Left ventricle myocardium inferior (tissue), 1 donor: ENCODE results near the gene IFNL3. TPM values are rescaled to one million over a fixed set of nuclear protein-coding genes. Genes with fewer than 3 reads are reported as not detected.

Experiments used
- DNase-seq: peaks from one replicate; pipeline ENCODE4 v3.0.0-alpha.2; 2020
- H3K27ac ChIP-seq: fragments of 200-600 bp; replicated peaks from 2 replicates; pipeline ENCODE4 v1.8.0; 2021
- H3K27me3 ChIP-seq: fragments of 200-600 bp; 2 replicates; pipeline ENCODE4 v1.8.0; 2021; ENCODE audit warnings: low read depth
- H3K36me3 ChIP-seq: fragments of 200-600 bp; 2 replicates; pipeline ENCODE4 v1.8.0; 2021
- H3K4me1 ChIP-seq: fragments of 200-600 bp; 2 replicates; pipeline ENCODE4 v1.8.0; 2021
- H3K4me3 ChIP-seq: fragments of 200-600 bp; 2 replicates; pipeline ENCODE4 v1.8.0; 2021; ENCODE audit warnings: mild to moderate bottlenecking, moderate library complexity
- H3K9me3 ChIP-seq: fragments of 200-600 bp; replicated peaks from 2 replicates; pipeline ENCODE4 v1.8.0; 2021
- intact Hi-C: fragments of 100-400 bp; cut with micrococcal nuclease; formaldehyde crosslinking; loops from one replicate; pipeline ENCODE4 v1.11.0; 2022
- total RNA-seq: library from RNA; stranded (reverse); fragmentation: NEBNext Ultra II Directional; extraction: Animal tissue kit (Norgen Biotek cat#: 25700); gene quantifications from one replicate; pipeline ENCODE4 v1.2.1, GENCODE V29; 2021
- TF ChIP-seq, protein P1 (sequence below): fragments of 200-600 bp; IDR thresholded peaks from 2 replicates; pipeline ENCODE4 v1.8.0; 2021; ENCODE audit warnings: antibody characterized with exemption, mild to moderate bottlenecking, borderline replicate concordance
- donor health status: DM: no; HTN: yes; CAD: no; lungs with severe emphysema.

The IFNL3 gene
- total RNA-seq, 1 donor from 2014 or later = not detected

GRCh38 chr19:39195755-39196154, 49.1 kb downstream of the IFNL3 start:
- intact Hi-C loops = no loop called here
- Histone ChIP-seq H3K4me3 (no peak overlapping the region), H3K36me3 (no peaks in the 10 kb centered on the region), H3K27me3 (peaks cover 97% of the 10 kb centered on the region), H3K4me1 (peaks cover 5% of the 10 kb centered on the region), H3K27ac (no peak overlapping the region), H3K9me3 (no peaks in the 10 kb centered on the region)
- no peak for DNase-seq
- TF ChIP-seq, protein P1, sequence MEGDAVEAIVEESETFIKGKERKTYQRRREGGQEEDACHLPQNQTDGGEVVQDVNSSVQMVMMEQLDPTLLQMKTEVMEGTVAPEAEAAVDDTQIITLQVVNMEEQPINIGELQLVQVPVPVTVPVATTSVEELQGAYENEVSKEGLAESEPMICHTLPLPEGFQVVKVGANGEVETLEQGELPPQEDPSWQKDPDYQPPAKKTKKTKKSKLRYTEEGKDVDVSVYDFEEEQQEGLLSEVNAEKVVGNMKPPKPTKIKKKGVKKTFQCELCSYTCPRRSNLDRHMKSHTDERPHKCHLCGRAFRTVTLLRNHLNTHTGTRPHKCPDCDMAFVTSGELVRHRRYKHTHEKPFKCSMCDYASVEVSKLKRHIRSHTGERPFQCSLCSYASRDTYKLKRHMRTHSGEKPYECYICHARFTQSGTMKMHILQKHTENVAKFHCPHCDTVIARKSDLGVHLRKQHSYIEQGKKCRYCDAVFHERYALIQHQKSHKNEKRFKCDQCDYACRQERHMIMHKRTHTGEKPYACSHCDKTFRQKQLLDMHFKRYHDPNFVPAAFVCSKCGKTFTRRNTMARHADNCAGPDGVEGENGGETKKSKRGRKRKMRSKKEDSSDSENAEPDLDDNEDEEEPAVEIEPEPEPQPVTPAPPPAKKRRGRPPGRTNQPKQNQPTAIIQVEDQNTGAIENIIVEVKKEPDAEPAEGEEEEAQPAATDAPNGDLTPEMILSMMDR = no peak

GRCh38 chr19:39194832-39195542, 49.8 kb downstream of the IFNL3 start:
- intact Hi-C loops = no loop called here
- no peaks in the 10 kb centered on the region for H3K36me3 ChIP-seq
- peaks cover 97% of the 10 kb centered on the region for H3K27me3 ChIP-seq
- H3K4me1 ChIP-seq = peaks cover 5% of the 10 kb centered on the region
- no peak overlapping the region for H3K4me3 ChIP-seq
- no peak for DNase-seq
- H3K9me3 ChIP-seq = no peaks in the 10 kb centered on the region
- H3K27ac ChIP-seq = no peak overlapping the region
- TF ChIP-seq, protein P1 = no peak

DNA sequence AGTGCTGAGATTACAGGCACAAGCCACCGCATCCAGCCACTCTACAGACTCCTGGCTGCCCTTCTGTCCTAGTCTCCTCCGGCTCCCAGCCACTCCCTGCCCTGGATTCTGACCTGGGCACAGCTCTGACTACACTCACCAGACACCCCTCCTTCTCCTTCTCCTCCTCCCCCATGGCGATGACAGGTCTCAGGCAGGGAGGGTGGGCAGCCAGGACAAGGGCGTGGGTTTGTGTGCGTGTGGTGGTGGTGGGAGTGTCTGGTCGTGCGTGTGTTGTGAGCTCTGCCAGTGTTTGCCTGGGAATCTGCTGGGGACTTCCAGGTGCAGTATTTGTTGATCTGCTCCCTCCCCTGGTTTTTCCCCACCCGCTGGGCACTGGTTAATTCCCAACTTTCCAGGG, 51.0 kb downstream of the IFNL3 start:
- intact Hi-C loops = no loop called here

More for the DNA sequence above, 51.0 kb downstream of the IFNL3 start:
- TF ChIP-seq, protein P1 = no peak
- Histone ChIP-seq H3K4me1 (peaks cover 5% of the 10 kb centered on the region), H3K9me3 (no peaks in the 10 kb centered on the region), H3K27me3 (peaks cover 97% of the 10 kb centered on the region), H3K4me3 (no peak overlapping the region), H3K27ac (no peak overlapping the region), H3K36me3 (no peaks in the 10 kb centered on the region)
- DNase-seq = no peak

Other genes with a start within 250 kb of the IFNL3 start
- gene FBXO27, start 212.5 kb downstream of the IFNL3 start, total RNA-seq = 20.9 TPM
- not detected for gene ACP7, start 160.6 kb downstream of the IFNL3 start, total RNA-seq
- gene PAK4, start 119.2 kb downstream of the IFNL3 start, total RNA-seq = 17.0 TPM
- gene NCCRP1, start 48.0 kb downstream of the IFNL3 start, total RNA-seq = not detected
- not detected for gene SYCN, start 40.7 kb downstream of the IFNL3 start, total RNA-seq
- not detected for gene IFNL4, start 3.9 kb upstream of the IFNL3 start, total RNA-seq
- gene IFNL2, start 23.4 kb upstream of the IFNL3 start, total RNA-seq = not detected
- gene IFNL1, start 51.4 kb upstream of the IFNL3 start, total RNA-seq = not detected
- gene LRFN1, start 75.9 kb upstream of the IFNL3 start, total RNA-seq = 0.08 TPM
- 15.6 TPM for gene GMFG, start 91.0 kb upstream of the IFNL3 start, total RNA-seq
- 47.9 TPM for gene SAMD4B, start 97.4 kb upstream of the IFNL3 start, total RNA-seq
- 33.2 TPM for gene PAF1, start 146.1 kb upstream of the IFNL3 start, total RNA-seq
- 25.7 TPM for gene MED29, start 146.4 kb upstream of the IFNL3 start, total RNA-seq
- gene ZFP36, start 161.8 kb upstream of the IFNL3 start, total RNA-seq = 34.8 TPM
- gene PLEKHG2, start 167.7 kb upstream of the IFNL3 start, total RNA-seq = 14.1 TPM
- 1,107 TPM for gene RPS16, start 190.9 kb upstream of the IFNL3 start, total RNA-seq
- 91.4 TPM for gene SUPT5H, start 200.6 kb upstream of the IFNL3 start, total RNA-seq
- 73.8 TPM for gene TIMM50, start 235.8 kb upstream of the IFNL3 start, total RNA-seq